Lower leg skin (tissue), 4 donors: Measurements from ENCODE around the gene ZNF692. TPM values are rescaled to one million over a fixed set of nuclear protein-coding genes. Genes with fewer than 3 reads are reported as not detected.

Experiments used
- DNase-seq, 2 donors: peaks; one replicate each; pipeline ENCODE4 v3.0.0-alpha.2; 2019; ENCODE audit warnings: low spot score in 2 of 2
- H3K4me3 ChIP-seq: fragments of 200-600 bp; sonication (generic); 2 replicates; pipeline ENCODE4 v1.5.1; 2017; ENCODE audit warnings: mild to moderate bottlenecking, low read depth; ENCODE audit not compliant: poor library complexity, severe bottlenecking
- POLR2A ChIP-seq, 2 donors: fragments of 450-650 bp; IDR thresholded peaks; one replicate each; pipeline ENCODE4 v1.6.1; 2016 to 2017; ENCODE audit warnings: antibody characterized with exemption in 2 of 2, mild to moderate bottlenecking in 1 of 2, moderate library complexity in 1 of 2
- WGBS, 2 donors: methylation state at CpG; one replicate each; pipeline ENCODE4 v1.1.5; 2018; 5-methylcytosine and 5-hydroxymethylcytosine counted together
- intact Hi-C: fragments of 100-400 bp; cut with DNase I; formaldehyde crosslinking; loops from one replicate; pipeline ENCODE4 v1.15.0; 2023; ENCODE audit warnings: low total_unique reads
- total RNA-seq, 4 donors: library from RNA; depleted of rRNA; stranded (reverse); fragments of >200 nt; gene quantifications; one replicate each; pipeline ENCODE4 v1.1.0, GENCODE V29; 2016
- TF ChIP-seq, protein P1 (sequence below), 3 donors: fragments of 450-650 bp; IDR thresholded peaks; one replicate each; pipeline ENCODE4 v1.5.1; 2016; ENCODE audit warnings: antibody characterized with exemption in 3 of 3, mild to moderate bottlenecking in 3 of 3, moderate library complexity in 2 of 3

The ZNF692 gene
- total RNA-seq, 4 donors from 2014 or later, result 46.3 to 90.2 (median 65.2) TPM

DNA sequence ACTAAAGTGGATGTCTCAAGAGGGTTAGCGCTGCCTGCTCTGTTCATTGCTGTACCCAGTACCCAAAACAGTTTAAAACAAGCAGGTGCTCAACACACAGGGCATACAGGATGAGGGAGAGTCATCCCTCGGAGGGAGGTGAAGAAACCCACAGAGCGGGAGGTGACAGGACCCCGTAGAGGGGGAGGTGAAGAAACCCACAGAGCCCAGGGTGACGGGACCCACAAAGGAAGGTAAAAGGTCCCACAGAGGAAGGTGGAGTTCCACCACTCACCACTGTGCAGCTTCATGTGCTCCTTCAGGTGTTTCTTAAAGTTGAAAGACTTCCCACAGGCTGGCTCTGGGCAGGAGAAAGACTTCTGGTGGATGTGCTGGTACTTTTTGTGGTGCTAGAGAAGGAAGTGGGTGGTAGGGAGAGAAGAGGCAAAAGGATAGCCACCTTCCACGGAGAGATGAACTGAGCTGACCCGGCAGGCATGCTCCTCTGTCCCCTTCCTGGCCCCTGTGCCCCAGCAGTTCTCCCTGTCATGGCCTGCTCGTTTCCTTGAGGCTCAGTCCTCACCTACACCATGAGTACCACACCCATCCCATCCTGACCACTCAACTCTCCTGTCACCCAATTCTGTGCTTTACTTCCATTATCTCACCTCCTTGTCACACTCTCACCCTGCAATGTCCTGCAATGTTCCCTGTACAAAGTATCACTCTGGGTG, 5.1 kb downstream of the ZNF692 start:
- intact Hi-C loops, result no loop called here
- 84 to 85% methylated on average over 8 of the region's 8 CpGs for WGBS, 2 donors
- H3K4me3 ChIP-seq, result no peak overlapping the region
- peak in 1 of 2 donors; percentile 63 for DNase-seq
- no peak for TF ChIP-seq POLR2A (IDR thresholded peaks at IDR 0.05)
- TF ChIP-seq, protein P1, sequence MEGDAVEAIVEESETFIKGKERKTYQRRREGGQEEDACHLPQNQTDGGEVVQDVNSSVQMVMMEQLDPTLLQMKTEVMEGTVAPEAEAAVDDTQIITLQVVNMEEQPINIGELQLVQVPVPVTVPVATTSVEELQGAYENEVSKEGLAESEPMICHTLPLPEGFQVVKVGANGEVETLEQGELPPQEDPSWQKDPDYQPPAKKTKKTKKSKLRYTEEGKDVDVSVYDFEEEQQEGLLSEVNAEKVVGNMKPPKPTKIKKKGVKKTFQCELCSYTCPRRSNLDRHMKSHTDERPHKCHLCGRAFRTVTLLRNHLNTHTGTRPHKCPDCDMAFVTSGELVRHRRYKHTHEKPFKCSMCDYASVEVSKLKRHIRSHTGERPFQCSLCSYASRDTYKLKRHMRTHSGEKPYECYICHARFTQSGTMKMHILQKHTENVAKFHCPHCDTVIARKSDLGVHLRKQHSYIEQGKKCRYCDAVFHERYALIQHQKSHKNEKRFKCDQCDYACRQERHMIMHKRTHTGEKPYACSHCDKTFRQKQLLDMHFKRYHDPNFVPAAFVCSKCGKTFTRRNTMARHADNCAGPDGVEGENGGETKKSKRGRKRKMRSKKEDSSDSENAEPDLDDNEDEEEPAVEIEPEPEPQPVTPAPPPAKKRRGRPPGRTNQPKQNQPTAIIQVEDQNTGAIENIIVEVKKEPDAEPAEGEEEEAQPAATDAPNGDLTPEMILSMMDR (IDR thresholded peaks at IDR 0.05), result no peak

- DNase-seq, result no peak
- 62 to 69% methylated on average over 7 of the region's 7 CpGs for WGBS, 2 donors
- no peak for TF ChIP-seq POLR2A (IDR thresholded peaks at IDR 0.05)
- TF ChIP-seq, protein P1 (IDR thresholded peaks at IDR 0.05), result no peak
- H3K4me3 ChIP-seq, result no peak overlapping the region
- intact Hi-C loops, result no loop called here
Measured at GRCh38 chr1:248852481-248853405, 6.1 kb downstream of the ZNF692 start.

DNA sequence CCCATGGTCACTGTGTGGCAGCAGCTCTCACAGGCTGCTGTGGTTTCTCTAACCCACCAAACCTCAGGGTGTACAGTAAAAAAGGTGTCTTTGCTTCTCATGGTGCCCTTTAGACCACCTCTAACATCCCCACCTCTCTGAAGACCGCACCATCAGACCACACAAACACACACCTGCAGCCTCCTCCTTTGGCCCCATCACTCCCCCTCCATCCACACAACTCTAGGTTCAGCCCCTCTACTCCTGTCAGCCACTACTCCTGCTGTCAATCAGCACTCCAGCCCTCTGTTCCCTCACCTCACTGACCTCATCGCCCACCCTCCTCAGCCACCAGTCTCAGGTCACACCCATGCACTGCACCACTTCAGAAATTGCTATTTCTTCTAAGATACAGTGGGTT, 7.5 kb downstream of the ZNF692 start:
- intact Hi-C loops, result no loop called here
- no peak overlapping the region for H3K4me3 ChIP-seq
- WGBS, 2 donors, result 75 to 98% methylated on average over 2 of the region's 2 CpGs
- TF ChIP-seq, protein P1 (IDR thresholded peaks at IDR 0.05), result no peak
- no peak for TF ChIP-seq POLR2A (IDR thresholded peaks at IDR 0.05)
- DNase-seq, result peak in 1 of 2 donors; percentile 49

DNA sequence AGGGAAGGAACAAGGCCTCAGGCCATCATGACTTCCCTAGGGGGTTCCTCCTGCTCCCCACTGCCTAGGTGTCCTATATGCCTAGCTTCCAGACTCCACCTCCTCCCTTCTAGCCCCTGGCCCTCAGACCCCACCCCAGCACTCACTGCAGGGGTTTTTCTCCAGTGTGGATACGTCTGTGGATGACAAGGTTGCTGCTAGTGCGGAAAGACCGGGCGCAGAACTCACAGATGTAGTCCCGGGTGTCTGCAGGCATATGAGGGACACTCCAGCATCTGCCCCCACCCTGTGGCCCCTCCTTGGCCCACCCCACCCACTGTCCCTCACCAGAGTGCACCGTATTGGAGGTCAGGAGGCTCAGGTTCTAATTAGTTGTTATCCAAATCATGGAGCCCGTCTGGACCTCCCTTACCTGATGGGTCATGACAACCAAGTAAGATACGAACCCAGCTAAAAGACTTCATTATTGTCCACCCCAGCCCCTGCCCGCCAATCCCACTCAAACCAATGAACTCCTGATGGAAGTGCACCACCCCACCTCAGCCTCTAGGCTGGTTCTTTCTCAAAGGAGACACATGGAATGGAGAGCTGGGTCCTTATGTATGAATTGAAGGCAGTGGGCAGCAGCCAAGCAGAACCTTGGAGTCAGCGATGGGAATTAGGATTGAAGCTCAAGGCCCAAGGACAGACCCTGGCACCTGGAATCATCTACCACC, 8.2 kb downstream of the ZNF692 start:
- no peak overlapping the region for H3K4me3 ChIP-seq
- TF ChIP-seq, protein P1 (IDR thresholded peaks at IDR 0.05), result no peak
- no peak for TF ChIP-seq POLR2A (IDR thresholded peaks at IDR 0.05)
- DNase-seq, result peak in 1 of 2 donors; percentile 81
- 76 to 86% methylated on average over 10 of the region's 10 CpGs for WGBS, 2 donors
- intact Hi-C loops, result no loop called here

GRCh38 chr1:248850124-248850523, 8.8 kb downstream of the ZNF692 start:
- intact Hi-C loops, result no loop called here
- H3K4me3 ChIP-seq, result no peak overlapping the region
- WGBS, 2 donors, result 78 to 79% methylated on average over 9 of the region's 9 CpGs
- no peak for TF ChIP-seq POLR2A (IDR thresholded peaks at IDR 0.05)
- TF ChIP-seq, protein P1 (IDR thresholded peaks at IDR 0.05), result no peak
- DNase-seq, result no peak
